Gastrocnemius medialis (tissue), 4 donors: Measurements from ENCODE around the gene ELK4. TPM values are rescaled to one million over a fixed set of nuclear protein-coding genes. Genes with fewer than 3 reads are reported as not detected.
A peak's percentile ranks its signal among the peaks of the same experiment; 100 is the strongest.

Source experiments
- ATAC-seq, 2 donors: fragments of 150-250 bp; one replicate each; pipeline ENCODE4 v1.9.1; 2016
- DNase-seq, 2 donors: peaks; one replicate each; pipeline ENCODE4 v3.0.0-alpha.2; 2019
- H3K27ac ChIP-seq, 4 donors: fragments of 200-600 bp; sonication (generic); 1 replicate in 1 of 4; 2 replicates in 3 of 4; pipeline ENCODE4 v1.5.1; 2016 to 2018; ENCODE audit warnings: mild to moderate bottlenecking in 2 of 4, moderate library complexity in 1 of 4
- H3K27me3 ChIP-seq, 3 donors: fragments of 200-600 bp; sonication (generic) in 2 of 3; 1 replicate in 1 of 3; 2 replicates in 2 of 3; pipeline versions ENCODE4 v1.5.1 to v1.6.0; 2016 to 2019; ENCODE audit warnings: mild to moderate bottlenecking in 1 of 3, moderate library complexity in 1 of 3
- H3K36me3 ChIP-seq, 2 donors: fragments of 200-600 bp; sonication (generic) in 1 of 2; one replicate each; pipeline ENCODE4 v1.5.1; 2017 to 2018
- H3K4me1 ChIP-seq, 2 donors: fragments of 200-600 bp; sonication (generic) in 1 of 2; one replicate each; pipeline ENCODE4 v1.5.1; 2016 to 2017; ENCODE audit warnings: mild to moderate bottlenecking in 2 of 2
- H3K4me3 ChIP-seq, 4 donors: fragments of 200-600 bp; sonication (generic) in 3 of 4; 1 replicate in 1 of 4; 2 replicates in 3 of 4; pipeline ENCODE4 v1.5.1; 2016 to 2019; ENCODE audit warnings: mild to moderate bottlenecking in 2 of 4
- H3K9me3 ChIP-seq, 3 donors: fragments of 200-600 bp; sonication (generic) in 2 of 3; 1 replicate in 1 of 3; 2 replicates in 2 of 3; pipeline ENCODE4 v1.5.1; 2016 to 2019
- POLR2A ChIP-seq, 2 donors: fragments of 450-650 bp; IDR thresholded peaks; one replicate each; pipeline ENCODE4 v1.6.1; 2017; ENCODE audit warnings: antibody characterized with exemption in 2 of 2, mild to moderate bottlenecking in 2 of 2, moderate library complexity in 2 of 2
- in situ Hi-C, 4 donors: fragments of 200-750 bp; cut with MboI; loops; one replicate each; pipeline versions ENCODE4 v1.15.0 to v1.8.0; 2017; ENCODE audit warnings: low sequenced_read_pairs in 4 of 4
- intact Hi-C: fragments of 100-400 bp; cut with DNase I; formaldehyde crosslinking; loops from one replicate; pipeline ENCODE4 v1.15.1; 2023; ENCODE audit warnings: low total_unique reads
- total RNA-seq, 4 donors: library from RNA; depleted of rRNA; stranded (reverse); fragments of >200 nt; gene quantifications; one replicate each; pipeline versions ENCODE4 v1.1.0 to v1.2.3, GENCODE V29; 2016
- TF ChIP-seq, protein P1 (sequence below), 5 experiments: fragments of 450-650 bp in 3 of 5; fragments of 200-600 bp in 2 of 5; sonication (generic) in 2 of 5; IDR thresholded peaks in 4 of 5; conservative IDR thresholded peaks in 1 of 5; 1 replicate in 4 of 5; 2 replicates in 1 of 5; pipeline ENCODE4 v1.5.1; 2016 to 2019; ENCODE audit warnings: antibody characterized with exemption in 5 of 5, mild to moderate bottlenecking in 3 of 5, moderate library complexity in 3 of 5

ELK4 gene
- total RNA-seq, 4 donors from 2014 or later: 17.3 to 24.2 (median 20.1) TPM

DNA sequence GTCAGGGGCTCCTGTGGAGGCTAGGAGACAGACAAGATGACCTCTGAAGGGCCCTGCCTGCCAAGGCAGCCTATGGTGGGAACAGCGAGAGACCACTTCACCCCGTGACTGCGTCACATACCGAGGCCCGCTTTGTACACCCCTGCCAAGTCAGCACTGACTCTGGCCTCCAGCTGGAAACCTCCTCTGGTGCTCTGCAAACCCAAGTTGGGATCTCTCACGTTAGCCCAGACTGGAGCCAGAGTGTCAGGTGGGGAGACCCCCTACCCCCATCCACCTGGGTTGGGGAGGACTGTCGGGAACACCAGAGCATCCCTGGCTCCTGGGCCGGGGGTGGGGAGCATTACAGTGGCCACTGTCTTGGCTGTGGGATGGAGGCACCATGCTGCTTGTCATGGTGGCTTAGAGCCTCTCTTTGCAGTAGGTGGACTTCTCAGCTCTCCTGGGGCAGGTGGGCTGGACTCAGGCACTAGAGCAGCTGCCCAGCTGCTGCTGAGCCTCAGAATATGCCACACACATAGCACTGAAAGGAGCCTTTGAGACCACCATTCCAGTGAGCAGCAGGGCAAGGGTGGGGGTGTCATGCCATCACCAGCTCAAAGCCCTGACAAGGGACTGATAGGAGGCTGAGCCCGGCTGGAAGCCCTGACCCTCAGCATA is 50.4 kb downstream of the ELK4 start:
- intact Hi-C loops: no loop called here
- ATAC-seq (no peak), DNase-seq (no peak)
- Histone ChIP-seq H3K4me3 (no peak overlapping the region), H3K9me3 (no peaks in the 10 kb centered on the region), H3K27ac (peak overlapping the region in 3 of 4 donors; percentile 45 to 51 (median 47)), H3K36me3 (no peaks in the 10 kb centered on the region), H3K27me3 (peaks cover 0 to 7% (median 5%) of the 10 kb centered on the region in 3 donors), H3K4me1 (no peaks in the 10 kb centered on the region)
- in situ Hi-C loops: no loop called here
- TF ChIP-seq POLR2A (IDR thresholded peaks at IDR 0.05): no peak

DNA sequence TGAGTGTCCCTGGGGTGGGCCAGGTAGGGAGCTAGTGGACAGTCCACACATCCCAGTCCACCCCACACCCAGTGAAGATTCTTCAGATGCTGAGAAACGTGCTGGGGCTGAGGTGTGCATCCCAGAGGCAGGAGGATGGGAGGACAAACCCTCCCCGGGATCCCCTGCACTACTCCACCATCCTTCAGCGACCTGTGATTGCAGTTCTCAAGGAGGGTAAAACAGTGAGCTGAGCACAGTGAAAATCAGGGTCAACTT is 51.0 kb downstream of the ELK4 start:
- no peak overlapping the region for H3K27ac ChIP-seq

DNA sequence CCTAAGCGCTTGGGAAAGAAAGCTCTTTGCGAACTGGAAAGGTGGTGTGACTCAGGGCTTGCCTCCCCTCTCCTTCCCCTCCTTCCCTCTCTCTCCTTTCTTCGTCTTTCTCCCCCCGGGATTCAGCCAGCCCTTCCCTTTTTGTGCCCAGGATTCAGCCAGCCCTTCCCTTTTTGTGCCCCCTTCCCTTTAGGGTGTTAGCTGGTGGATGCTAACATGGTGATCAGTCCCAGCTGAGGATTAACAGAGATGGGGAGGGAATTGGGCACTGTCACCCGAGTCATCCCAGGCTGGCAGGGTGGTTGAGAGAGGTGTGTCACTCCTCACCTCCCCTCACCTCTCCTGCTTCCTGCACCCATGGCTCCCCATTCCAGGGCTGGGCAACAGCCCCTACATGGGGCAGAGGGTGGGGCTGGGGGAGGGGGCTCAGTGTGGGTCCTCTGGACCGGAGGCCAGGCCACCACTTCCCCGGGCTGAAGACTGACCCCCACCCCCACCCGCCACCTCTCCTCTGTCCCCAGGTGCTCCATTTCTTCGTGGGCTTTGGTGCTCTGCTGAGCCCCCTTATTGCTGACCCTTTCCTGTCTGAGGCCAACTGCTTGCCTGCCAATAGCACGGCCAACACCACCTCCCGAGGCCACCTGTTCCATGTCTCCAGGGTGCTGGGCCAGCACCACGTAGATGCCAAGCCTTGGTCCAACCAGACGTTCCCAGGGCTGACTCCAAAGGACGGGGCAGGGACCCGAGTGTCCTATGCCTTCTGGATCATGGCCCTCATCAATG is 51.5 kb downstream of the ELK4 start:
- no peaks in the 10 kb centered on the region for H3K4me1 ChIP-seq
- DNase-seq (no peak), ATAC-seq (no peak)
- H3K4me3 ChIP-seq: no peak overlapping the region
- intact Hi-C loops: no loop called here
- no peaks in the 10 kb centered on the region for H3K9me3 ChIP-seq
- no peak for TF ChIP-seq POLR2A (IDR thresholded peaks at IDR 0.05)
- TF ChIP-seq, protein P1, sequence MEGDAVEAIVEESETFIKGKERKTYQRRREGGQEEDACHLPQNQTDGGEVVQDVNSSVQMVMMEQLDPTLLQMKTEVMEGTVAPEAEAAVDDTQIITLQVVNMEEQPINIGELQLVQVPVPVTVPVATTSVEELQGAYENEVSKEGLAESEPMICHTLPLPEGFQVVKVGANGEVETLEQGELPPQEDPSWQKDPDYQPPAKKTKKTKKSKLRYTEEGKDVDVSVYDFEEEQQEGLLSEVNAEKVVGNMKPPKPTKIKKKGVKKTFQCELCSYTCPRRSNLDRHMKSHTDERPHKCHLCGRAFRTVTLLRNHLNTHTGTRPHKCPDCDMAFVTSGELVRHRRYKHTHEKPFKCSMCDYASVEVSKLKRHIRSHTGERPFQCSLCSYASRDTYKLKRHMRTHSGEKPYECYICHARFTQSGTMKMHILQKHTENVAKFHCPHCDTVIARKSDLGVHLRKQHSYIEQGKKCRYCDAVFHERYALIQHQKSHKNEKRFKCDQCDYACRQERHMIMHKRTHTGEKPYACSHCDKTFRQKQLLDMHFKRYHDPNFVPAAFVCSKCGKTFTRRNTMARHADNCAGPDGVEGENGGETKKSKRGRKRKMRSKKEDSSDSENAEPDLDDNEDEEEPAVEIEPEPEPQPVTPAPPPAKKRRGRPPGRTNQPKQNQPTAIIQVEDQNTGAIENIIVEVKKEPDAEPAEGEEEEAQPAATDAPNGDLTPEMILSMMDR (IDR thresholded peaks at IDR 0.05 in 4 of 5, conservative IDR thresholded peaks at IDR 0.05 in 1 of 5): no peak
- H3K27me3 ChIP-seq: peaks cover 0 to 7% (median 7%) of the 10 kb centered on the region in 3 donors
- no peaks in the 10 kb centered on the region for H3K36me3 ChIP-seq
- H3K27ac ChIP-seq: no peak overlapping the region
- in situ Hi-C loops: no loop called here

More for the DNA sequence above, 51.0 kb downstream of the ELK4 start:
- in situ Hi-C loops: no loop called here
- no peak for ATAC-seq
- Histone ChIP-seq H3K36me3 (no peaks in the 10 kb centered on the region), H3K27me3 (peaks cover 0 to 7% (median 5%) of the 10 kb centered on the region in 3 donors), H3K4me3 (no peak overlapping the region), H3K4me1 (no peaks in the 10 kb centered on the region), H3K9me3 (no peaks in the 10 kb centered on the region)
- TF ChIP-seq POLR2A (IDR thresholded peaks at IDR 0.05): no peak
- TF ChIP-seq, protein P1 (IDR thresholded peaks at IDR 0.05 in 4 of 5, conservative IDR thresholded peaks at IDR 0.05 in 1 of 5): no peak
- intact Hi-C loops: no loop called here
- DNase-seq: no peak

DNA sequence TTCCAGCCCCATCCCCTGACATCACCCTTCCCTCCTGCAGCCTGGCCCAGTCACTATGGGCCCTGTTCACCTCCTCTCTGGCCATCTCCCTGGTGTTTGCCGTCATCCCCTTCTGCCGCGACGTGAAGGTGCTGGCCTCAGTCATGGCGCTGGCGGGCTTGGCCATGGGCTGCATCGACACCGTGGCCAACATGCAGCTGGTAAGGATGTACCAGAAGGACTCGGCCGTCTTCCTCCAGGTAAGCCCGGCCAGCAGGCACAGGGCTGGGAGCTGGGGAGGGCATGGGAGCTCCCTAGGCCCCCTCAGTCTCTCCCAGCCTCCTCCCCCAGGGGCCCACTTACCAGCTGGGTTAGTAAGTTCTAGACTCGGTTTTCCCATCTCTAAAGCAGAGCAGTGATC is 52.1 kb downstream of the ELK4 start:
- no peak overlapping the region for H3K27ac ChIP-seq
- in situ Hi-C loops: no loop called here
- intact Hi-C loops: no loop called here

More for the DNA sequence above, 52.1 kb downstream of the ELK4 start:
- no peak for DNase-seq
- no peak for TF ChIP-seq POLR2A (IDR thresholded peaks at IDR 0.05)
- TF ChIP-seq, protein P1 (IDR thresholded peaks at IDR 0.05 in 4 of 5, conservative IDR thresholded peaks at IDR 0.05 in 1 of 5): no peak
- Histone ChIP-seq H3K9me3 (no peaks in the 10 kb centered on the region), H3K27me3 (peaks cover 0 to 9% (median 7%) of the 10 kb centered on the region in 3 donors), H3K4me1 (no peaks in the 10 kb centered on the region), H3K36me3 (no peaks in the 10 kb centered on the region), H3K4me3 (no peak overlapping the region)
- ATAC-seq: no peak
